Measurements from ENCODE around the gene PAQR5. TPM values are rescaled to one million over a fixed set of nuclear protein-coding genes. Genes with fewer than 3 reads are reported as not detected.
"Not testable (repeated sequence)": the region's sequence is repeated elsewhere in the genome, so short reads cannot be mapped to it uniquely, and the experiment has no call there.

PAQR5 gene
- polyA plus RNA-seq, 10 donors: 0.17 to 0.71 (median 0.41) TPM

DNA sequence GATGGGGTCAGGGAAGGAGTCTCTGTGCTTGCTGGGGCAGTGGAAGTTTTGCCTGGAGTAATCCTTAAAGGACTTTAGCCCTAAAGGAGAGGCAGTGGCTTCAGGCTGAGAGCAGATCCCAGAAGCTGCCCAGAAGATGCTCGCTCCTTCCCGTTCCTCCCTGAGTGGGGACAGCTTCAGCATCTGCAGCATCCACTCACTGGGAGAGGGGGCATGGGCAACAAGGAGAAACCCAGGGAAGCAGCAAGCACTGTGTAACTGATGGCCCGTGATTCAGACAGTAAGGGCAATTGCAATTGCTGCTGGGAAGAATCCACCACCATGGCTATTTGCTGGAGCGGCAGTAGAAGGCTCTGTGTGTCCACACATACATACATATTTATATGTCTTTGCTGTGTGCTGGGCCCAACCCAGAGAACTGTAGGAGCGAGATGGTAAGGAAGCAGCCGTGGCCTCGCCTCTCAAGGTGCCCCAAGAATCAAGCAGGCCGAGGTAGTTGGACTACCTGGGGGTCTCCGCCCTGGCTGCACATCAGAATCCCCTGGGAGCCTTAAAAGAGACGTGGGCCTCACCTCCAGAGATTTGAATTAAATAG, 5.8 kb upstream of the PAQR5 start:
- no peak for DNase-seq

DNA sequence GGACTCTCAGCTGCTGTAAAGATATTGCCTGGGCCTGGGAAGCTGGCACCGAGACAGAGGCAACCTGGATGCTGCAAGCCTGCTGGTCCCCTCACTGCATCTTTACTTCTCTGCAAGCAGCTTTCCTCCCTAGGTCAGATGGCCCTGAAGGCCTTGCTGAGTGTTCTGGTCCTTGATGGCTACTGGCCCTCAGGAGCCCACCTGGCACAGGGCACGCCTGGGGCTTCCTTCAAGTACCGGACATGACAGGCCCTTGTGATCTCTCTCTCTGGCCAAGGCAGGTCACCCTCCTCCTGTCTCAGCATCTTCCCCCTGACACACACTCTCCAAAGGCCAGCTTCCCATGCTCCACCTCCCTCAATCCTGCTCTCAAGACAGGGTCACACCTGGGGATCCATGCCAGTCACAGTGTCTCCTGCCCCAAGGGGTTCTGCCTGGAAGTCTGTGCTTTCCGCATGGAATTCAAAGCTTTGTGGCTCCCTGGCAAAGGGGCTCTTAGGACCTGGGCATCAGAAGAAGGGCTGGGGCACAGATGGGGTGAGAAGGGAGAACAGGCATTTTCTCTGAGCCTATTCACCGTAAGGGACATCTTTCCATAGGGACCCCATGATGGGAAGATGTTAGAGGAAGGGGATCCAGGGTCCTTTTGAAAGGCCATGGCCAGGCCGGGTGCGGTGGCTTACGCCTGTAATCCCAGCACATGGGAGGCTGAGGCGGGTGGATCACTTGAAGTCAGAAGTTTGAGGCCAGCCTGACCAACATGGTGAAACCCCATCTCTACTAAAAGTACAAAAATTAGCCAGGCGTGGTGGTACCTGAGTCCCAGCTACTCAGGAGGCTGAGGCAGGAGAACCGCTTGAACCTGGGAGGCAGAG, 4.7 kb upstream of the PAQR5 start:
- DNase-seq: no peak

DNA sequence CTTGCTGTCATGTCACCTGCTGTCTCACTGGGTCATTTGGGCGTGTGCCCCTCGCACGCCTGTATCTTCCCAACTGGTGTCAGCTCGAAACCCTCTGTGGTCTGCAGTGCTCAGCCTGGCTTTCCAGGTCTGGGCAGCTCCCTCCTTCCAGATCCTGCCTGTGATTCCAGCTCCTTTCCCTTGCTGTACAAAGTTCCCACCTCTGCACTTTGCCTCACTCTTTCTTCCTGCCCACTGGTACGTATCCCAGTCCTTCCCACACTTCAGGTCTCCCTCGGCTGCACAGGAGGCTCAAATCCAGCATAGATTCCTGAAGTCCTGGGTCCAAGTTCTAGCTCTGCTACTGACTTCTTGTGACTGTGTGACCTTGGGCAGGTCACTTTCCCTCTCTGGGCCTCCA, 2.1 kb upstream of the PAQR5 start:
- no peak for DNase-seq

DNA sequence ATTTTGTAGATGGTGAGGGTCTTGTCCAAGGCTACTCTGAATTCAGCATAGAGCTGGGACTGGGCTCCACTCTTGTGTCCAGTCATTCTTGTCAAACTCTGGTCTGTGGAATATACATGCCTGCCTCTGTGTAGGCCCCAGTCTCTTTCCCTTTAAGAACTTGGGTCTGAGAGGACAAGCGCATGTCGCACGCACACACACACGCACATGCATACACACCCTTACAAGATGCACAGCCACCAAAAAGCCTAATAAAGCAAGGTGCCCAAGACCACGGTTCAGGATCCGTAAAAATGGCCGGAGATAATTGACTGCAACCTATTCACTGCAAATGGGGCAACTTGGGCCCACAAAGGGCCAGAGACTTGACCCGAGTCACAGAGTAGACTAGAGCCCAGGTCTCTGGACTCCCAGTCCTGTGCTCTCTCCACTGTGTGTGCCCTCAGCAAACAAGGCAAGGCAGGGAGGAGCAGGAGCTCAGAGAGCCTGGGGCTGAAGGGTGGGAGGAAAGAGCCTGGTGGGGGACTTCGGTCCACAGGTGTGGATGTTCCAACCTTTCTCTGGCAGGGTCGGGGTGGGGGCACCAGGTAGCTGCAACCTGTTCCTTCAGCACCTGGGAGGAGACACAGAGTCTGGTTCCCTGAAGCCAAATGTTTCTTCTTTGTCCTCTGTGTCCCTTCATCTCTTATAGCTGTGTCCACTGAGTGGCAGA, 914 bp upstream of the PAQR5 start:
- no peak for DNase-seq

DNA sequence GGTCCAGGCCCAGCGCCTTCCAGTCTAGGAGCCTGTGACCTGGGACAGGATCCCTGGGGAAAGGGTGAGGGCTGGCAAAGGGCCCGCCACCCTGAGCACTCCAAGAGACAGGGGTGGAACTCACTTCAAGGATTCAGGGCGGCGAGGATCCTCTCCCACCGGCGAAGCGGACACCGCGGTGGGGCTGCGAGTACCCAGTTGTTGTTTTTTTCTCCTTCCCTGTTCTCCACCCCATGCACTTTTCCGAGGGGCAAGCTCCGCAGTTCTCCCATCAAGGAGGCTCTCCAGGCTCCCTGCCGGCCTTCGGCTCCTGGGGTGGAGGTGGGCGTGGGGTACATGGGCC, 387 bp upstream of the PAQR5 start:
- no peak for DNase-seq

DNA sequence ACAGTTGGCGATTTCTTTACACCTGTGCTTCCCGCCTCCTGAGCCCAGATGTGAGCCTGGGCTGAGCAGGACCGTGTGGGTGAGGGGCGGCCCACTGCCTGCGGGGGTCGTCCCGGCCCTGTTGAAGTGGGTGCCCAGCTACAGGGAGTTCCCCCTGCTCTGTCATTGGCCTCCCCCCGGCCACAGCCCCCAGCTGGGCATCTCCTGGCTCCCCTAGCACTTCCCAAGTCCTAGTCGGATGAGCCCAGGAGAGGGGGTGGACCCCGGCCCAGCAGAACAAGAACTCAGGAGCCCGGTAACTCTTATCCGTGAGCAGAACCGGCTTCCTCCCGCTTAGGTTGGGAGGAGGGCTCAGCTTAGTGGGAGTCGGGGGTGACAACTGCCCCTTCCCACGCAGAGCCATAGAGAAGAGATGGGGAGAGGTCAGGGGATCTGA, 757 bp downstream of the PAQR5 start:
- DNase-seq: no peak

DNA sequence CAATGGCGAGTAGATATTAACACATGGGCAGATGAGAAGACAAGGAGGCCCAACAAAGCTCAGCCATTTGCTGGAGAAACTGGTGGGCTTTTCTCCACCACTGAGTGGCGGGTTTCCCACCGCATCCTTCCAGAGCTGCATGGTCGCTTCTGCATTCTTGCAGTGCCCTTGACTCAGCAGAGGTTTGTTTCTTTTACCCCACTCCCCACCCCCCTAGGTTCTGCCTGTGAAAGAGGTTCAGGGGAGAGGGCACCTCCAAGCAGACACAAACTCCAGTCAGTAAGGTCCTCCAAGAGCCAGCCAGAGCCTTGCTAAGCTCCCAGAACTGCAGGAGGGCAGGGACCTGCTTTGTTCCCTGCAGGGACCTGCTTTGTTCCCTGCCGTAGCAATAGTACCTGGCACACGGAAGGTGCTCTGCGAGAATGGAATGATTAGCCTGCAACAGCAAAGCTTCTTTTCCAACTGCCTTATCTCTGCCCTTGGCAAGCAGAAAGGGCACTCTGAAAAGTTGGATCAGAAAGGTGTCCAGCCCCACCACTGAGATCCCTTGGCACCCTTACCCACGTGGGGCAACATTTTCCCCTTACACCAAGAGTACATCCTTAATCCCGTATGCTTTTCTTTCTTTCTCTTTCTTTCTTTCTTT, 1.4 kb downstream of the PAQR5 start:
- DNase-seq: no peak

DNA sequence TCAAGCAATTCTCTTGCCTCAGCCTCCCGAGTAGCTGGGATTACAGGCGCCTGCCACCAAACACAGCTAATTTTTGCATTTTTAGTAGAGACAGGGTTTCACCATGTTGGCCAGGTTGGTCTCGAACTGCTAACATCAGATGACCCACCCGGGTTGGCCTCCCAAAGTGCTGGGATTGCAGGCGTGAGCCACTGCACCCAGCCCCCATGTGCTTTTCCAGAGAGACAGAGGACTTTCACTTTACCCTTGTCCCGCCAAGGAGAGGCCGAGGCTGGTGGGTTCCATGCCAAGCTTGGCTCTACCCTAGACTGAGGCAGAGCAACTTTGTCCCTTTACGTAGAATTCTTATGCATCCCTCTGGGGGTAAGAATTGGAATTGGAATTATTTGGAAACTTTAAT, 2.4 kb downstream of the PAQR5 start:
- not testable (repeated sequence) for DNase-seq

DNA sequence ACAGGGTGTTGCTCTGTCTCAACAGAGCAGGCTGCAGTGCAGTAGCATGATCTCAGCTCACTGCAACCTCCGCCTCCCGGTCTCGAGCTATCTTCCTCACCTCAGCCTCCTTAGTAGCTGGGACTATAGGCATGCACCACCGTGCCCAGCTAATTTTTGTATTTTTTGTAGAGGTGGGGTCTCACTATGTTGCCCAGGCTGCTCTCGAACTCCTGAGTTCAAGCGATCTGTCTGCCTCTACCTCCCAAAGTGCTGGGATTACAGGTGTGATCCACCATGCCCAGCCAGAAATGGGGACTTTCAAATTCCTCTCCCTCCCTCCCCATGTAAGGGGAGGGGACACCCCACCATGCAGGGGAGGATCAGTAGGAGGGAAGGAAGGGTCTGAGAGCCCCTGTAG, 3.4 kb downstream of the PAQR5 start:
- not testable (repeated sequence) for DNase-seq

DNA sequence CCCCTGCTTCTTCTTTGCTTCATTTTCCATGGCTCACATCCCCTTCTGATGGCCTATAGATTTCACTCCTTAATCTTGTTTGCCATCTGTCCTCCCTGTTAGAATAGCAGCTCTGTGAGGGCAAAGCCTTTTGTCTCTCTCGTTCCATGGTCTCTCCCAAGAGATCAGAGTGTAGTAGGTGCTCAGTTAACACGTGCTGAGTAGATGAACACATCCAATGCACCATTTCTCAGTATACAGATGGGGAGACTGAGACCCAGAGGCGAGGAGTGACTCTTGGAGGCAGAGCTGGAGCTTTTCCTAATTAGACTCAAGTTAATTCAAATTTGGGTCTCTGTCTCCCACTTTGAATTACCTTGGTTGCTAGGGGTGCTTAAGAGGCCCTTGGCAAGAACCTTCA, 4.2 kb downstream of the PAQR5 start:
- no peak for DNase-seq

DNA sequence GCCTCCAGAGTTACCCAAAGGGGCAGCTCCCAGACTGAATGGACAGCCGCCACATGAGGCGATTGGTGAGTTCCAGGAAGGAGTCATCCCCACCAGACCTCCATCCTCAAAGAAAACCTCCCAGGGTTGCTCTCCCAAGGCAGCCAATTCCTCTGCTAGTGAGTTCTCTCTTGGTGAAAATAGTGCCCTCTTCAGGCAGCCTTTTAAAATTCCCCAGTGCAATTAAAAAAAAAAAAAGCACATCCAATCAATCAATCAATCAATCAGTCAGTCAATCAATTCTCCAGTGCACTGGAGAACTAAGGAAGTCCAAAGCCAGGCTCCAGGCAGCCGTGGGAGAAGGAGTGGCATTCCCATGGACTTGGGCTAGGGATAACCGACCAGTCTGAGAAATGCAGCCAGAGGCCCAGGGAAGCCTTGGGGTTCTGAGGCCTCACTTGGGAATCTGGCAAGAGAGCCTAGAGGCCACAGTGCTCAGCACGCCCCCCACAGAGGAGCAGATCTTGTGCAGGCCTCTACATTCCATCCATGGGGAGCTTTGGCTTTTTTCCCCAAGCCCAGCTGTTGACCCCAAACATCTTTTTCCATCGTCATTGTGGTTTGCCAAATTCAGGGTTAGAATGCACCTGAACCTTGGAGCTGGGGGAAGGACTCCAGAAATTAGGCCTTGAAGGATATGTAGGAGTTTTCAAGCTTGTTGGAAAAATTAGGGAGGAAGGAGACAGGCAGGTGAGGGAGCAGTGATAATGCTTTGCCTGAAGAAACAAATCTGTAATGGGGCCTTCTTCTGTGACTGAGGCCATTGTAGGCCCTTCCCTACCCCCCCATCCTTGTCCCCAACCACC, 4.8 kb downstream of the PAQR5 start:
- no peak for DNase-seq

DNA sequence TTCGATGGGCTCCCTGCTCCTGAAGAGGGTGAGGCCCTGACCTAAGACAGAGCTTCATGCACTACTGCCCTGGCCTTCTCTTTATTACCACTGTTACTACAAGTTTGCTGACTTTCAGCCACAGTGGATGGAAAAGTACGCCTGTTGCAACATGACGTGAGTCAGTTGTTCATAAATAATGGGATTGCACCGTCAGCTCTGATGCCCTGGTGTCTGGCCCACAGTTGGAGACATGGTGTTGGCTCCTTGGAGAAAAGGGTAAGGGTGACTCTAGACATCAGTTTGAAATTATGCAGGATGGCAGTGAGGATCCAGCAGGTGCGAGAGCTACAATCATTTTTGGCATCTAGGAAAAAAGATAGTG, 5.5 kb downstream of the PAQR5 start:
- DNase-seq: no peak

DNA sequence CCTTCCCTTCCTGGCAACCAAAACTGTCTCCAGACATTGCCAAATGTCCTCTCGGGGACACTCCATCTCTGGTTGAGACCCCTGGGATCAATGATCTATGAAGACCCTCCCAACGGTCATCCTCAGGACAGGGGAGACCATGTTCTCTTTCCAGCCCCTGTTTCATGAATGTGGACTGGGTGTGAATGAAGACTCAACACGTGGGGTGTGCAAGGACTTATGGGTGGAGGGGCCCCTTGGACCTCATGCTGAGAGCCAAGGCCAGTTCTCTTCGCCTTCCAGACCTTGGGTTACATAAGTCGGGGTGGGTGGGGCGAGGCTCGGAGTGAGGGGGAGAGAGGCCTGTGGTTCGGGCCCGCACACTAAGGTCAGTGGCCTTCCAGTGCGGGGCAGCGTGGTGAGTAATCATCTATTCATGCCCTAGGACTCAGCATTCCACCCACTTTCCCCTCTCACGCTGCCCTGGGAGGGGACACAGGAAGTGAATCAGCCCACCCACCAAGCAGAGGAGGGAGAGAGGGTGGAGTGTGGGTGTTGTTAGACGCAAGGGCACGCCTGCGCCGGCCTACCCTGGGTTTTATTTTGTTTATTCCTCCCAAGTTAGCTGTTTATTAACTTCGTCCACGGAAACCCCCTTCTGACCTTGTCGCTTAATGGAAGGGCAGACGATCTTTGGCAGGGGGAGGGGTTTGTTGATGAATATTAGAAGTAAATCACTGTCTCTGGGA, 6.7 kb downstream of the PAQR5 start:
- peak in 1 of 3 donors; percentile 39 for DNase-seq

DNA sequence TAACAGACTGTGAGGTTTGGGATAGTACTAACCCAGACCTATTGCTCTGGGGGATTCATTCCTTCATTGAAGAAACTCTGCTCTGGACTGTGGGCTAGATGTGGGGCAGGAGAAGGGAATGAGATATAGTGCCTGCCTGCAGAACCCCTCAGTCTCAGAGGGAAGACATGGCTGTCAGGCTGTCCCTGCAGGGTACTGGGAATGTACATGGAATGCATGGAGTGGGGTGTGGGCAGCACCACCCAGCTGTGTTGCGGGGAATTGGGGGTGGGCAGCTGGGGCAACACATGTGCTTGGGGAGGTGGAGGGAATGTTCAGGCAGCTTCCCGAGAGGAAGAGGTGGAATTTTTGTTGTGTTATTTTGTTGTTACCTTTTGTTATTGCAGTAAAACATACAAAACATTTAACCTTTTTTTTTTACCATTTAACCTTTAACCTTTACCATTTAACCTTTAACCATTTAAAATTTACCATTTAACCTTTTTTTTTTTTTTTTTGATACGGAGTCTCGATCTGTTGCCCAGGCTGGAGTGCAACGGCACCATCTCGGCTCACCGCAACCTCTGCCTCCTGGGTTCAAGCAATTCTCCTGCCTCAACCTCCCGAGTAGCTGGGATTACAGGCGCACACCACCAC, 7.3 kb downstream of the PAQR5 start:
- no peak for DNase-seq

DNA sequence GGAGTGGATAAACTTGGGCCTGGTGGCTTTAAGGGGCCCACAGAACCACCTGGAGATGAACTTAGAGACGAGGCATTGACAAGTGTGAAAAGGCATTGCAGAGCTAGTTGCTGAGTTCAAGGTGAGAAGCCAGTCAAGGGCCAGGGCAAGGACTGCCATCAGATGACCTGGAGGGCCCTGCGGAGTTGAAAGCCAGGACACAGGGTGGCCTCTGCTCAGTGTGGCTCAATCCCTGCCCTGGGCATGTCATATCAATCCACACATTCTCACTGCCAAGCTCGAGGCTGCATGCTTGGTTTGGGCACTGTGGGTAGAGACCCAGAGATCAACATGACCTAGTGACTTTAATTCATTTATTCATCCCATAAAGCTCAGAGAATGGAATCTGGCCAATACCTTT, 9.2 kb downstream of the PAQR5 start:
- no peak for DNase-seq

DNA sequence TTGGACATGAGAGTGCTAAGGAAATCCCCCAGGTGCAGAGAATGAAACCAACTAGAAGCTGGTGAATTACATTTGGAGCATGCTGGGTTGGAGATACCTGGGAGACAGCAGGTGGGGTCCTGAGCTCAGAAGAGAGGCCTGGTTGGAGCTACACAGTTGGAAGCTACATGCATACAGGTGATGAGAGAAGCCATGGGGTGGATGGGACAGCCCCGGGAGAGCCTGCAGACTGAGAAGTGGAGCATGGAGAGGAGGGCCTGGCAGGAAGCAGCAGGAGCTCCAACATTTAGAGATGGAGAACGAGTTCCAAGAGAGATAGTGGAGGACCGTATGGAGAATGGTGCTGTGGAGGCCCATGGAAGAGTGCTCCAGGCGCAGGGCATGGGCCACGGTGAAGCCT, 10.2 kb downstream of the PAQR5 start:
- DNase-seq: no peak

DNA sequence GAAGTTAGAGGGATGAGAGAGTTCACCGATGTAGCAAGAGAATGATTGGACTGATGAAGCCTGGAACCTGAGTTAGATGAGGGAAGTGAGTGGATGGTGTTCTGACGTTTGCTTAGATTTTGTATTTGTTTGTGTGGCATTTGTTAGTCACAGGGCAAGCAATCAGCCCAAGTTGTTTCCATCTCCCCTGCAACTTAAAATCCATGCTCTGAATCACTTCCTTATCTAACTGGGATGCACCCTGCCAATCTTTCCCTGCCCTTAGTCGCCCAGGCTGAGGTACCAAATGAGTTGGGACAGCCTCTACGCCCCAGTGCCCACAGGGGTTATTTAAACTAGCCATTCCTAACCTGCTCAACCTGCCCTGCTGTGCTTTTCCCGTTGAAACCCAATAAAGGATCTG, 12.6 kb downstream of the PAQR5 start:
- DNase-seq: no peak

DNA sequence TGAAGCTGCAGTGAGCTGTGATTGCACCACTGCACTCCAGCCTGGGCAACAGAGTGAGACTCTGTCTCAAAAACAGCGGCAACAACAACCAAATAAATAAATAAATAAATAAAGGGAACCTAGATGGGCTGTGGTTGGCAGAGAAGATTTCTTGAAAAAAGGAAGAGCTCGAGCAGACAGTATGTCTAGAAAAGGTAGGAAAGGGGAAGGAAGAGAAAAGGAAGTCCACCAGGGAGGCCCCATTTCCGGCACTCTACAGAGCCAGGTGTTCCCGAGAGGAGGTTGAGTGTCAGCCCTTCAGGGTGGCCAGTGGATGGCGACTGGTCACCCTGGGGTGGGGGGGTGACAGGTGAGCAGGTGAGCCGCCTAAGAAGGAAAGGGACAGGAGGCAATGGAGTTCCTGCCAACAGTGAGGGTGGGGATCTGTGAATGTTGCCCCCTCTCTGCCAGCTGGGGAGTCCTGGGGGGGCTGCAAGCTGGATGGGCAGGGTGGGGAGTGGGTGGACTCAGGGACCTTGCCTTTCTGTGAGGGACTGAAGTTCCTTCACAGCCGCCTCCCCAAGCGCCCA, 14.8 kb downstream of the PAQR5 start:
- DNase-seq: no peak

DNA sequence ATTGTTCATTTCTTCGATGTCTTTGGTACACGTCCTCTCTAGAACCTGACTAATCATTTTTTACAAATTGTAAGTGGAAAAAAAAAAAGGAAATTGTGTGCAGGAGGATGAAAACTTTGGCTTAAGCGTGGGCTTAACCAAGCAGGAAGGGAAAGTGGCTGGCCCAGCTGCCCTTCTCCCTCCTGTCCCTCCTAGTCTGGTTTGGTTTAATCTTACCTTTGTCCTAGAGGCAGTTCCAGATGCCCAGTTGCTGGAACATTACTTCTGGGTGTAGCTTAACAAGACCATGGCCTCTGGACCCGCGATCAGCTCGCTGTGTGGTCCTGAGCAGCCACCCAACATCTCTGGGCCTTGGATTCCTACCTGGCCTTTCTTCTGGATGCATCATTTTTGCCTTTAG, 15.4 kb downstream of the PAQR5 start:
- DNase-seq: no peak

DNA sequence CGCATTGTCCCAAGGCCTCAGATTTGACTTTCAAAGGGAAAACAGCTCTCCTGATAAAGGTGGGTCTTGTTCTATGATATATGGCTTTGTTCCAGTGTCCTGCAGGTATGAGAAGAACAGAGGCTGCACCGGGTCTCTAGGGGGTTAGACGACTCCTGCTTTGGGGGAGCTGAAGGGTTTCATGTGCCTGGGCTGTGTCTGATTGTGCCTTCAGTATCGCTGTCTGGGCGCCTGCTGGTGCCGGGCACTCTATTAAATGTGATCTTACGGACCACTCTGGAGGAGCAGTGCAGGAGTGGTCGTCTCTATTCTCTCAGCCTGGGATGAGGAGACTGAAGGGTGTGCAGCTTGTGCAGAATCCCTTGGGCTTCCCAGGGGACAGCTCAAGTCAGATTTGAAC, 16.0 kb downstream of the PAQR5 start:
- DNase-seq: no peak

Measured in muscle of back (tissue), 11 donors.